SU-DHL-6 (cell line): ENCODE data around the gene NOL3.

ENCODE experiments used
- CTCF ChIP-seq: fragments of 200-600 bp; sonication (generic); IDR thresholded peaks from one replicate; pipeline ENCODE4 v1.5.1; 2017; ENCODE audit warnings: antibody characterized with exemption, mild to moderate bottlenecking, low read length, moderate library complexity; ENCODE audit not compliant: insufficient read depth, poor library complexity, severe bottlenecking
- EZH2phosphoT487 ChIP-seq: fragments of 200-600 bp; sonication (generic), shearing (Covaris generic); conservative IDR thresholded peaks from 2 replicates; pipeline ENCODE4 v1.6.1; 2018; ENCODE audit warnings: mild to moderate bottlenecking, antibody characterized with exemption, low read length, moderate library complexity, mixed read lengths

GRCh38 chr16:67204076-67204475, 33.7 kb downstream of the NOL3 start:
- TF ChIP-seq CTCF (no peak), EZH2phosphoT487 (no peak)
